Transverse colon (tissue), 4 donors: ENCODE results near the gene FAM83G. TPM values are rescaled to one million over a fixed set of nuclear protein-coding genes. Genes with fewer than 3 reads are reported as not detected.

Experiments used
- DNase-seq: peaks from one replicate; pipeline ENCODE4 v3.0.0-alpha.2; 2019
- H3K27ac ChIP-seq, 4 donors: fragments of 200-600 bp; sonication (generic); 2 replicates each; pipeline ENCODE4 v1.5.1; 2016 to 2018; ENCODE audit warnings: inconsistent platforms in 4 of 4
- H3K27me3 ChIP-seq: fragments of 200-600 bp; sonication (generic); 2 replicates; pipeline ENCODE4 v1.5.1; 2017; ENCODE audit warnings: inconsistent platforms
- H3K36me3 ChIP-seq, 4 donors: fragments of 200-600 bp; sonication (generic); 2 replicates each; pipeline ENCODE4 v1.5.1; 2017 to 2019; ENCODE audit warnings: inconsistent platforms in 4 of 4
- H3K4me1 ChIP-seq, 4 donors: fragments of 200-600 bp; sonication (generic); 2 replicates each; pipeline ENCODE4 v1.5.1; 2017 to 2020; ENCODE audit warnings: inconsistent platforms in 4 of 4
- H3K4me3 ChIP-seq, 4 donors: fragments of 200-600 bp; sonication (generic); 1 replicate in 1 of 4; 2 replicates in 3 of 4; pipeline versions ENCODE4 v1.5.1 to v1.6.1; 2017 to 2019; ENCODE audit warnings: inconsistent platforms in 4 of 4
- H3K9me3 ChIP-seq, 2 donors: fragments of 200-600 bp; sonication (generic); 2 replicates each; pipeline ENCODE4 v1.5.1; 2017 to 2019; ENCODE audit warnings: inconsistent platforms in 2 of 2
- CTCF ChIP-seq, 5 experiments: fragments of 200-600 bp in 3 of 5; fragments of 450-650 bp in 2 of 5; sonication (generic) in 3 of 5; IDR thresholded peaks; 1 replicate in 2 of 5; 2 replicates in 3 of 5; pipeline ENCODE4 v1.5.1; 2016 to 2017; ENCODE audit warnings: antibody characterized with exemption in 5 of 5, inconsistent platforms in 3 of 5, mild to moderate bottlenecking in 2 of 5, moderate library complexity in 1 of 5
- EP300 ChIP-seq: sonication (generic); formaldehyde crosslinking; IDR thresholded peaks from one replicate; pipeline ENCODE4 v1.6.1; 2017; ENCODE audit warnings: antibody characterized with exemption, low read depth
- POLR2A ChIP-seq: fragments of 450-650 bp; IDR thresholded peaks from one replicate; pipeline ENCODE4 v1.6.1; 2016; ENCODE audit warnings: antibody characterized with exemption, mild to moderate bottlenecking, moderate library complexity
- POLR2AphosphoS5 ChIP-seq, 3 donors: sonication (generic); formaldehyde crosslinking; IDR thresholded peaks; one replicate each; pipeline ENCODE4 v1.6.1; 2016; ENCODE audit warnings: antibody characterized with exemption in 3 of 3
- WGBS, 2 donors: methylation state at CpG; one replicate each; pipeline ENCODE4 v1.1.5; 2018; ENCODE audit warnings: low coverage in 1 of 2; 5-methylcytosine and 5-hydroxymethylcytosine counted together
- in situ Hi-C, 4 donors: fragments of 200-750 bp; cut with MboI; loops; one replicate each; pipeline versions ENCODE4 v1.15.0 to v1.15.1; 2017; ENCODE audit warnings: low sequenced_read_pairs in 3 of 4, low pct_ligation_motif_present in 1 of 4, low pct_unique_long_range_greater_than_20kb in 1 of 4
- intact Hi-C: fragments of 100-400 bp; cut with DNase I; formaldehyde crosslinking; loops from one replicate; pipeline ENCODE4 v1.15.1; 2023; ENCODE audit warnings: low total_unique reads
- total RNA-seq, 4 donors: library from RNA; depleted of rRNA; stranded (reverse); fragments of >200 nt; gene quantifications; one replicate each; pipeline ENCODE4 v1.1.0, GENCODE V29; 2016

Gene FAM83G
- total RNA-seq, 4 donors from 2014 or later = 33.6 to 75.6 (median 39.4) TPM

- H3K27me3 ChIP-seq = no peaks in the 10 kb centered on the region
- H3K4me3 ChIP-seq = no peak overlapping the region
- H3K9me3 ChIP-seq = no peaks in the 10 kb centered on the region
- peak; percentile 90 for DNase-seq
- WGBS, 2 donors = 31% methylated on average over 17 of the region's 17 CpGs; no CpG with 5 or more reads in 1 of the 2 donors
- TF ChIP-seq CTCF (IDR thresholded peaks at IDR 0.05) (peak; percentile 91 to 96 (median 94)), POLR2A (no peak)
- intact Hi-C loops = no loop called here
- H3K4me1 ChIP-seq = peaks cover 0 to 9% (median 2%) of the 10 kb centered on the region in 4 donors
- in situ Hi-C loops = no loop called here
- no peaks in the 10 kb centered on the region for H3K36me3 ChIP-seq
- H3K27ac ChIP-seq = no peak overlapping the region
These were observed 43.6 kb downstream of the FAM83G start for GRCh38 chr17:18960803-18961511.

GRCh38 chr17:18960241-18960665, 44.3 kb downstream of the FAM83G start:
- TF ChIP-seq POLR2AphosphoS5 (IDR thresholded peaks at IDR 0.05) = no peak
- TF ChIP-seq POLR2A = no peak
- no peak for TF ChIP-seq EP300
- no peak for TF ChIP-seq CTCF (IDR thresholded peaks at IDR 0.05)
- H3K4me3 ChIP-seq = no peak overlapping the region
- intact Hi-C loops = no loop called here
- no peaks in the 10 kb centered on the region for H3K9me3 ChIP-seq
- peaks cover 0 to 9% (median 2%) of the 10 kb centered on the region in 4 donors for H3K4me1 ChIP-seq
- no peaks in the 10 kb centered on the region for H3K36me3 ChIP-seq
- no peak overlapping the region for H3K27ac ChIP-seq
- H3K27me3 ChIP-seq = no peaks in the 10 kb centered on the region
- WGBS, 2 donors = 94% methylated on average over 15 of the region's 15 CpGs; no CpG with 5 or more reads in 1 of the 2 donors
- in situ Hi-C loops = no loop called here
- DNase-seq = no peak

GRCh38 chr17:18959845-18960240, 44.7 kb downstream of the FAM83G start:
- intact Hi-C loops = no loop called here
- 93% methylated on average over 5 of the region's 5 CpGs; no CpG with 5 or more reads in 1 of the 2 donors for WGBS, 2 donors

More at GRCh38 chr17:18959845-18960240, 44.7 kb downstream of the FAM83G start:
- in situ Hi-C loops = no loop called here
- H3K4me1 ChIP-seq = peaks cover 0 to 9% (median 2%) of the 10 kb centered on the region in 4 donors
- no peak overlapping the region for H3K27ac ChIP-seq
- no peaks in the 10 kb centered on the region for H3K27me3 ChIP-seq
- no peak overlapping the region for H3K4me3 ChIP-seq
- DNase-seq = no peak
- no peaks in the 10 kb centered on the region for H3K9me3 ChIP-seq
- no peak for TF ChIP-seq CTCF (IDR thresholded peaks at IDR 0.05)
- no peak for TF ChIP-seq POLR2AphosphoS5 (IDR thresholded peaks at IDR 0.05)
- TF ChIP-seq POLR2A = no peak
- TF ChIP-seq EP300 = no peak
- H3K36me3 ChIP-seq = no peaks in the 10 kb centered on the region
